PFSK-1 (cell line): ENCODE results near the gene KCNG1. TPM values are rescaled to one million over a fixed set of nuclear protein-coding genes. Genes with fewer than 3 reads are reported as not detected.

Experiments
- FOXP2 ChIP-seq: optimal IDR thresholded peaks from 2 replicates; pipeline ENCODE3; 2011; ENCODE audit warnings: borderline replicate concordance, control low read depth, inconsistent platforms; ENCODE audit not compliant: insufficient read depth; ENCODE audit errors: extremely low read length, extremely low read depth
- POLR2AphosphoS5 ChIP-seq: IDR thresholded peaks from 2 replicates; pipeline ENCODE4 v1.6.1; 2012; ENCODE audit warnings: low read depth, mild to moderate bottlenecking, control low read depth, low read length, moderate library complexity
- SIN3A ChIP-seq: IDR thresholded peaks from 2 replicates; pipeline ENCODE4 v1.6.1; 2012; ENCODE audit warnings: mild to moderate bottlenecking, low read length, moderate library complexity, borderline replicate concordance; ENCODE audit not compliant: insufficient read depth
- TAF1 ChIP-seq: IDR thresholded peaks from 2 replicates; pipeline ENCODE4 v1.6.1; 2012; ENCODE audit warnings: low read length, control low read depth, borderline replicate concordance; ENCODE audit not compliant: insufficient read depth
- polyA plus RNA-seq: library from polyadenylated mRNA; unstranded; fragments of >200 nt; gene quantifications from one replicate; pipeline ENCODE4 v1.2.1, GENCODE V29; 2012; ENCODE audit warnings: low read depth, missing spikeins; ENCODE audit not compliant: insufficient read length
- TF ChIP-seq, protein P1 (sequence below), 2 experiments: IDR thresholded peaks; 2 replicates each; pipeline versions ENCODE4 v1.6.1 to v1.8.0; 2011 to 2012; ENCODE audit warnings: low read depth in 2 of 2, low read length in 2 of 2, control low read depth in 1 of 2, inconsistent platforms in 1 of 2, mild to moderate bottlenecking in 1 of 2, moderate library complexity in 1 of 2; ENCODE audit not compliant: insufficient read depth in 1 of 2

The KCNG1 gene, protein sequence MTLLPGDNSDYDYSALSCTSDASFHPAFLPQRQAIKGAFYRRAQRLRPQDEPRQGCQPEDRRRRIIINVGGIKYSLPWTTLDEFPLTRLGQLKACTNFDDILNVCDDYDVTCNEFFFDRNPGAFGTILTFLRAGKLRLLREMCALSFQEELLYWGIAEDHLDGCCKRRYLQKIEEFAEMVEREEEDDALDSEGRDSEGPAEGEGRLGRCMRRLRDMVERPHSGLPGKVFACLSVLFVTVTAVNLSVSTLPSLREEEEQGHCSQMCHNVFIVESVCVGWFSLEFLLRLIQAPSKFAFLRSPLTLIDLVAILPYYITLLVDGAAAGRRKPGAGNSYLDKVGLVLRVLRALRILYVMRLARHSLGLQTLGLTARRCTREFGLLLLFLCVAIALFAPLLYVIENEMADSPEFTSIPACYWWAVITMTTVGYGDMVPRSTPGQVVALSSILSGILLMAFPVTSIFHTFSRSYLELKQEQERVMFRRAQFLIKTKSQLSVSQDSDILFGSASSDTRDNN
- polyA plus RNA-seq: 143 TPM

DNA sequence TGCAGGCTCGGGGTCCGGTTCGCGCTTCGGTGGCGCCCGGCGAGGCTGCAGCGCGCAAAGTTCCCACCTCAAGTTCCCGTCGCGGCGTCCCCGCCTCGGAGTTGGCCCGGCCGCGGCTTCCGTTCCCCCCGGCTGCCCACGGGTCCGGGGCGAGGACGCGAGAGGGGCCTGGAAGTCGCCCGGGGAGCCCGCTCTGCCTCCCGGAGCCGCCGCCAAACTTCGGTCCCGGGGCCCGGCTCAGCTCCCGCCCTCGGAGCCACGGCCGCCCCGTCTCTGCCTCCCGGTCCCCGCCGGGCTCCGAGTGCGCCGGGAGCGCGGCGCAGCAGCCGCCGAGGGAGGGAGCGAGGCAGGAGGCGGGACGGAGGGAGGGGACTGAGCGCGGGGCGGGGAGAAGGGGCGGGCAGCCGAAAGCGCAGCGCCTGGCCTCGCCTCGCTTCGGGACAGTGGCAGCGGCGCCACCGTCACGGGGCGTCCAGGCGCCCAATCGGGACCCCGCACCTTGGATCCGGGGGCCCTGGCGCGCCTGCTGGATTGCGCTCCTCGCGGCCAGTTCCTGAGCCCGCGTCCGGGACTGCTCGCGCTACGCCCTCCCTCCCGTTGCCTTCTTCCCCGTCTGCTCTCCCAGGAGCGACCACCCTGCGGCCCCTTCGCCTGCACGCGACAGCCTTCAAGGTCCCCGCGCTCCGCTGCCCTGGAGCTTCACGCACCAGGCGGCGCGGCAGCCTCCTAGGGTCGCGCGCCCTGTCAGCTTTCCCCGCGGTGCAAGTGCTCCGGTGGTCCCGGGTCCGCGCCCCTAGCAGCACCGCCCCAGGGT lies at the start of gene KCNG1:
KCNG1 (minus strand) TSS at position 305 of the 814 bp plus-strand sequence. CDS start 12,769 bp downstream, outside the sequence.
- no peak for TF ChIP-seq FOXP2
- peak; percentile 95 for TF ChIP-seq POLR2AphosphoS5
- TF ChIP-seq TAF1: peak; percentile 75; the same call in 1 of the 2 replicates
- TF ChIP-seq, protein P1, sequence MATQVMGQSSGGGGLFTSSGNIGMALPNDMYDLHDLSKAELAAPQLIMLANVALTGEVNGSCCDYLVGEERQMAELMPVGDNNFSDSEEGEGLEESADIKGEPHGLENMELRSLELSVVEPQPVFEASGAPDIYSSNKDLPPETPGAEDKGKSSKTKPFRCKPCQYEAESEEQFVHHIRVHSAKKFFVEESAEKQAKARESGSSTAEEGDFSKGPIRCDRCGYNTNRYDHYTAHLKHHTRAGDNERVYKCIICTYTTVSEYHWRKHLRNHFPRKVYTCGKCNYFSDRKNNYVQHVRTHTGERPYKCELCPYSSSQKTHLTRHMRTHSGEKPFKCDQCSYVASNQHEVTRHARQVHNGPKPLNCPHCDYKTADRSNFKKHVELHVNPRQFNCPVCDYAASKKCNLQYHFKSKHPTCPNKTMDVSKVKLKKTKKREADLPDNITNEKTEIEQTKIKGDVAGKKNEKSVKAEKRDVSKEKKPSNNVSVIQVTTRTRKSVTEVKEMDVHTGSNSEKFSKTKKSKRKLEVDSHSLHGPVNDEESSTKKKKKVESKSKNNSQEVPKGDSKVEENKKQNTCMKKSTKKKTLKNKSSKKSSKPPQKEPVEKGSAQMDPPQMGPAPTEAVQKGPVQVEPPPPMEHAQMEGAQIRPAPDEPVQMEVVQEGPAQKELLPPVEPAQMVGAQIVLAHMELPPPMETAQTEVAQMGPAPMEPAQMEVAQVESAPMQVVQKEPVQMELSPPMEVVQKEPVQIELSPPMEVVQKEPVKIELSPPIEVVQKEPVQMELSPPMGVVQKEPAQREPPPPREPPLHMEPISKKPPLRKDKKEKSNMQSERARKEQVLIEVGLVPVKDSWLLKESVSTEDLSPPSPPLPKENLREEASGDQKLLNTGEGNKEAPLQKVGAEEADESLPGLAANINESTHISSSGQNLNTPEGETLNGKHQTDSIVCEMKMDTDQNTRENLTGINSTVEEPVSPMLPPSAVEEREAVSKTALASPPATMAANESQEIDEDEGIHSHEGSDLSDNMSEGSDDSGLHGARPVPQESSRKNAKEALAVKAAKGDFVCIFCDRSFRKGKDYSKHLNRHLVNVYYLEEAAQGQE (IDR thresholded peaks at IDR 0.05; ENCODE audit: insufficient read depth in 1 of 2, low read depth in 2 of 2, low read length in 2 of 2): no peak
- TF ChIP-seq SIN3A: no peak

DNA sequence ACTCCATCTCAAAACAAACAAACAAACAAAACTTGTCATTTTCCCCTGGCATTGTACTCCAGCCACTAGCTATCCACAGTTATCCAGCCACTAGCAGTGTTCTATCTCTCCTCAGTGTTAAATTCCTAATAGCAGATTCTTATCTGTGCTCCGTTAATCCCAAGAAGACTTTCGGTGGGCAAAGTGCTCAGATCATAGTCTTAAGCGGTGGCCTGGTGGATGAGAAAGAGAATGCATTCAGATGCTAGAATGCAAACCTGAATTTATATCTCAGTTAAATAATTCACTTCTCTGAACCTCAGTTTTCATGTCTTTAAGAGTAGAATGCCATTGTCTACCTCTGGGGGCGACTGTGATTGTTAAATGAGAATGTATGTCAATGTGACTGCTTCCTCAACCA lies 47.7 kb upstream of the KCNG1 start:
- TF ChIP-seq FOXP2 (no peak), TAF1 (no peak), SIN3A (no peak), POLR2AphosphoS5 (no peak)
- TF ChIP-seq, protein P1 (IDR thresholded peaks at IDR 0.05; ENCODE audit: insufficient read depth in 1 of 2, low read depth in 2 of 2, low read length in 2 of 2): no peak

- TF ChIP-seq FOXP2 (no peak), SIN3A (no peak), TAF1 (no peak), POLR2AphosphoS5 (no peak)
- TF ChIP-seq, protein P1 (IDR thresholded peaks at IDR 0.05; ENCODE audit: insufficient read depth in 1 of 2, low read depth in 2 of 2, low read length in 2 of 2): no peak
Measured at GRCh38 chr20:51067792-51068191, 44.9 kb upstream of the KCNG1 start.

- no peak for TF ChIP-seq TAF1
- TF ChIP-seq SIN3A: no peak
- TF ChIP-seq FOXP2: no peak
- TF ChIP-seq, protein P1 (IDR thresholded peaks at IDR 0.05; ENCODE audit: insufficient read depth in 1 of 2, low read depth in 2 of 2, low read length in 2 of 2): no peak
- no peak for TF ChIP-seq POLR2AphosphoS5
Measured at GRCh38 chr20:51065615-51066014, 42.7 kb upstream of the KCNG1 start.
